ENCODE measurements around the gene CRISPLD2.

Gene CRISPLD2

GRCh38 chr16:84898447-84898846 is 78.7 kb downstream of the CRISPLD2 start:
- Histone ChIP-seq H3K4me1 (ENCODE audit: control insufficient read depth, insufficient read depth, low read length) (no peaks in the 10 kb centered on the region), H3K27ac (ENCODE audit: low read depth, low read length) (no peak overlapping the region), H3K4me3 (ENCODE audit: low read depth, low read length) (no peak overlapping the region), H3K9ac (ENCODE audit: low read length) (no peak overlapping the region), H3K27me3 (ENCODE audit: control insufficient read depth, insufficient read depth, low read length) (no peaks in the 10 kb centered on the region), H3K9me3 (ENCODE audit: control insufficient read depth, insufficient read depth, low read depth, low read length) (no peaks in the 10 kb centered on the region), H3K36me3 (ENCODE audit: control insufficient read depth, insufficient read depth, low read length) (no peaks in the 10 kb centered on the region)

- Histone ChIP-seq H3K27ac (ENCODE audit: low read depth, low read length) (no peak overlapping the region), H3K36me3 (ENCODE audit: control insufficient read depth, insufficient read depth, low read length) (no peaks in the 10 kb centered on the region), H3K9ac (ENCODE audit: low read length) (no peak overlapping the region), H3K9me3 (ENCODE audit: control insufficient read depth, insufficient read depth, low read depth, low read length) (no peaks in the 10 kb centered on the region), H3K27me3 (ENCODE audit: control insufficient read depth, insufficient read depth, low read length) (no peaks in the 10 kb centered on the region), H3K4me1 (ENCODE audit: control insufficient read depth, insufficient read depth, low read length) (no peaks in the 10 kb centered on the region), H3K4me3 (ENCODE audit: low read depth, low read length) (no peak overlapping the region)
These were observed 79.6 kb downstream of the CRISPLD2 start for GRCh38 chr16:84899414-84899813.

GRCh38 chr16:84905965-84906460 is 86.2 kb downstream of the CRISPLD2 start:
- Histone ChIP-seq H3K9me3 (ENCODE audit: control insufficient read depth, insufficient read depth, low read depth, low read length) (no peaks in the 10 kb centered on the region), H3K4me1 (ENCODE audit: control insufficient read depth, insufficient read depth, low read length) (no peaks in the 10 kb centered on the region), H3K9ac (ENCODE audit: low read length) (no peak overlapping the region), H3K36me3 (ENCODE audit: control insufficient read depth, insufficient read depth, low read length) (no peaks in the 10 kb centered on the region), H3K27ac (ENCODE audit: low read depth, low read length) (no peak overlapping the region), H3K4me3 (ENCODE audit: low read depth, low read length) (no peak overlapping the region), H3K27me3 (ENCODE audit: control insufficient read depth, insufficient read depth, low read length) (no peaks in the 10 kb centered on the region)

- Histone ChIP-seq H3K4me1 (ENCODE audit: control insufficient read depth, insufficient read depth, low read length) (no peaks in the 10 kb centered on the region), H3K27ac (ENCODE audit: low read depth, low read length) (no peak overlapping the region), H3K9me3 (ENCODE audit: control insufficient read depth, insufficient read depth, low read depth, low read length) (no peaks in the 10 kb centered on the region), H3K4me3 (ENCODE audit: low read depth, low read length) (no peak overlapping the region), H3K9ac (ENCODE audit: low read length) (no peak overlapping the region), H3K36me3 (ENCODE audit: control insufficient read depth, insufficient read depth, low read length) (no peaks in the 10 kb centered on the region), H3K27me3 (ENCODE audit: control insufficient read depth, insufficient read depth, low read length) (no peaks in the 10 kb centered on the region)
These were observed 87.3 kb downstream of the CRISPLD2 start for GRCh38 chr16:84907051-84907450.

GRCh38 chr16:84907575-84907974 is 87.8 kb downstream of the CRISPLD2 start:
- H3K27ac ChIP-seq (ENCODE audit: low read depth, low read length), result no peak overlapping the region
- H3K9me3 ChIP-seq (ENCODE audit: control insufficient read depth, insufficient read depth, low read depth, low read length), result no peaks in the 10 kb centered on the region
- no peaks in the 10 kb centered on the region for H3K4me1 ChIP-seq (ENCODE audit: control insufficient read depth, insufficient read depth, low read length)
- H3K27me3 ChIP-seq (ENCODE audit: control insufficient read depth, insufficient read depth, low read length), result no peaks in the 10 kb centered on the region
- no peak overlapping the region for H3K9ac ChIP-seq (ENCODE audit: low read length)
- no peak overlapping the region for H3K4me3 ChIP-seq (ENCODE audit: low read depth, low read length)
- no peaks in the 10 kb centered on the region for H3K36me3 ChIP-seq (ENCODE audit: control insufficient read depth, insufficient read depth, low read length)

GRCh38 chr16:84909476-84910085 is 89.8 kb downstream of the CRISPLD2 start:
- no peak overlapping the region for H3K27ac ChIP-seq (ENCODE audit: low read depth, low read length)

GRCh38 chr16:84911486-84912216 is 91.9 kb downstream of the CRISPLD2 start:
- H3K9ac ChIP-seq (ENCODE audit: low read length), result no peak overlapping the region
- H3K4me3 ChIP-seq (ENCODE audit: low read depth, low read length), result no peak overlapping the region
- H3K27ac ChIP-seq (ENCODE audit: low read depth, low read length), result no peak overlapping the region
- no peaks in the 10 kb centered on the region for H3K36me3 ChIP-seq (ENCODE audit: control insufficient read depth, insufficient read depth, low read length)
- H3K9me3 ChIP-seq (ENCODE audit: control insufficient read depth, insufficient read depth, low read depth, low read length), result no peaks in the 10 kb centered on the region
- no peaks in the 10 kb centered on the region for H3K4me1 ChIP-seq (ENCODE audit: control insufficient read depth, insufficient read depth, low read length)
- H3K27me3 ChIP-seq (ENCODE audit: control insufficient read depth, insufficient read depth, low read length), result no peaks in the 10 kb centered on the region

More at GRCh38 chr16:84909476-84910085, 89.8 kb downstream of the CRISPLD2 start:
- Histone ChIP-seq H3K27me3 (ENCODE audit: control insufficient read depth, insufficient read depth, low read length) (no peaks in the 10 kb centered on the region), H3K9me3 (ENCODE audit: control insufficient read depth, insufficient read depth, low read depth, low read length) (no peaks in the 10 kb centered on the region), H3K4me1 (ENCODE audit: control insufficient read depth, insufficient read depth, low read length) (no peaks in the 10 kb centered on the region), H3K9ac (ENCODE audit: low read length) (no peak overlapping the region), H3K4me3 (ENCODE audit: low read depth, low read length) (no peak overlapping the region), H3K36me3 (ENCODE audit: control insufficient read depth, insufficient read depth, low read length) (no peaks in the 10 kb centered on the region)

GRCh38 chr16:84913315-84913714 is 93.5 kb downstream of the CRISPLD2 start:
- Histone ChIP-seq H3K9ac (ENCODE audit: low read length) (no peak overlapping the region), H3K36me3 (ENCODE audit: control insufficient read depth, insufficient read depth, low read length) (no peaks in the 10 kb centered on the region), H3K4me1 (ENCODE audit: control insufficient read depth, insufficient read depth, low read length) (no peaks in the 10 kb centered on the region), H3K9me3 (ENCODE audit: control insufficient read depth, insufficient read depth, low read depth, low read length) (no peaks in the 10 kb centered on the region), H3K27ac (ENCODE audit: low read depth, low read length) (no peak overlapping the region), H3K27me3 (ENCODE audit: control insufficient read depth, insufficient read depth, low read length) (no peaks in the 10 kb centered on the region), H3K4me3 (ENCODE audit: low read depth, low read length) (no peak overlapping the region)

- Histone ChIP-seq H3K36me3 (ENCODE audit: control insufficient read depth, insufficient read depth, low read length) (no peaks in the 10 kb centered on the region), H3K27ac (ENCODE audit: low read depth, low read length) (no peak overlapping the region), H3K4me1 (ENCODE audit: control insufficient read depth, insufficient read depth, low read length) (no peaks in the 10 kb centered on the region), H3K9me3 (ENCODE audit: control insufficient read depth, insufficient read depth, low read depth, low read length) (no peaks in the 10 kb centered on the region), H3K9ac (ENCODE audit: low read length) (no peak overlapping the region), H3K4me3 (ENCODE audit: low read depth, low read length) (no peak overlapping the region), H3K27me3 (ENCODE audit: control insufficient read depth, insufficient read depth, low read length) (no peaks in the 10 kb centered on the region)
These were observed 94.5 kb downstream of the CRISPLD2 start for GRCh38 chr16:84914273-84914672.

GRCh38 chr16:84916178-84916577 is 96.4 kb downstream of the CRISPLD2 start:
- no peaks in the 10 kb centered on the region for H3K27me3 ChIP-seq (ENCODE audit: control insufficient read depth, insufficient read depth, low read length)

GRCh38 chr16:84916850-84917249 is 97.1 kb downstream of the CRISPLD2 start:
- no peaks in the 10 kb centered on the region for H3K9me3 ChIP-seq (ENCODE audit: control insufficient read depth, insufficient read depth, low read depth, low read length)
- H3K36me3 ChIP-seq (ENCODE audit: control insufficient read depth, insufficient read depth, low read length), result no peaks in the 10 kb centered on the region
- H3K4me1 ChIP-seq (ENCODE audit: control insufficient read depth, insufficient read depth, low read length), result no peaks in the 10 kb centered on the region
- no peak overlapping the region for H3K4me3 ChIP-seq (ENCODE audit: low read depth, low read length)
- no peak overlapping the region for H3K27ac ChIP-seq (ENCODE audit: low read depth, low read length)
- H3K9ac ChIP-seq (ENCODE audit: low read length), result no peak overlapping the region
- no peaks in the 10 kb centered on the region for H3K27me3 ChIP-seq (ENCODE audit: control insufficient read depth, insufficient read depth, low read length)

More at GRCh38 chr16:84916178-84916577, 96.4 kb downstream of the CRISPLD2 start:
- H3K36me3 ChIP-seq (ENCODE audit: control insufficient read depth, insufficient read depth, low read length), result no peaks in the 10 kb centered on the region
- H3K9ac ChIP-seq (ENCODE audit: low read length), result no peak overlapping the region
- H3K9me3 ChIP-seq (ENCODE audit: control insufficient read depth, insufficient read depth, low read depth, low read length), result no peaks in the 10 kb centered on the region
- H3K4me1 ChIP-seq (ENCODE audit: control insufficient read depth, insufficient read depth, low read length), result no peaks in the 10 kb centered on the region
- H3K27ac ChIP-seq (ENCODE audit: low read depth, low read length), result no peak overlapping the region
- H3K4me3 ChIP-seq (ENCODE audit: low read depth, low read length), result no peak overlapping the region
